SKM-1 (cell line): ENCODE measurements around the gene MIGA2.

Experiments
- DNase-seq: peaks from one replicate; lab custom pipeline; 2025; ENCODE audit not compliant: unreplicated experiment; lab: John Stamatoyannopoulos, UW

Gene MIGA2

GRCh38 chr9:129113645-129114304 lies 77.3 kb downstream of the MIGA2 start:
- no peak for DNase-seq

- DNase-seq, result no peak
Measured at GRCh38 chr9:129118799-129119198, 82.4 kb downstream of the MIGA2 start.

GRCh38 chr9:129121483-129121882 lies 85.1 kb downstream of the MIGA2 start:
- DNase-seq, result no peak
